HG02588 (cell line): ENCODE data around the gene SIRPD.
"Not testable (repeated sequence)": the region's sequence is repeated elsewhere in the genome, so short reads cannot be mapped to it uniquely, and the experiment has no call there.

ENCODE experiments used
- ATAC-seq: cut with Tn5 transposase; IDR thresholded peaks from one replicate; pipeline ENCODE4 v1.9.1; 2021; ENCODE audit warnings: mild to moderate bottlenecking, moderate library complexity; ENCODE audit not compliant: unreplicated experiment

The SIRPD gene

GRCh38 chr20:1557605-1558004 lies at the start of gene SIRPD:
Gene SIRPD (minus strand): TSS chr20:1557705. CDS start chr20:1557653, 52 bp downstream.
- no peak for ATAC-seq

GRCh38 chr20:1600736-1601135 lies 43.2 kb upstream of the SIRPD start:
- ATAC-seq = no peak

GRCh38 chr20:1595333-1595732 lies 37.8 kb upstream of the SIRPD start:
- no peak for ATAC-seq

- ATAC-seq = no peak
These were observed 31.3 kb upstream of the SIRPD start for GRCh38 chr20:1588533-1589460.

- no peak for ATAC-seq
These were observed 30.5 kb upstream of the SIRPD start for GRCh38 chr20:1587781-1588532.

- no peak for ATAC-seq
These were observed 22.0 kb upstream of the SIRPD start for GRCh38 chr20:1579488-1579887.

- no peak for ATAC-seq
These were observed 20.4 kb upstream of the SIRPD start for GRCh38 chr20:1577906-1578305.

GRCh38 chr20:1577313-1577712 lies 19.8 kb upstream of the SIRPD start:
- not testable (repeated sequence) for ATAC-seq

GRCh38 chr20:1576641-1577040 lies 19.1 kb upstream of the SIRPD start:
- ATAC-seq = no peak

GRCh38 chr20:1576003-1576402 lies 18.5 kb upstream of the SIRPD start:
- not testable (repeated sequence) for ATAC-seq

GRCh38 chr20:1571583-1571982 lies 14.1 kb upstream of the SIRPD start:
- not testable (repeated sequence) for ATAC-seq

GRCh38 chr20:1569415-1569881 lies 11.9 kb upstream of the SIRPD start:
- no peak for ATAC-seq

GRCh38 chr20:1568163-1568490 lies 10.6 kb upstream of the SIRPD start:
- no peak for ATAC-seq

- ATAC-seq = no peak
These were observed 10.1 kb upstream of the SIRPD start for GRCh38 chr20:1567392-1568162.

- ATAC-seq = no peak
These were observed 9.2 kb upstream of the SIRPD start for GRCh38 chr20:1566701-1567100.

GRCh38 chr20:1565461-1565860 lies 8.0 kb upstream of the SIRPD start:
- ATAC-seq = no peak

- ATAC-seq = no peak
These were observed 6.1 kb upstream of the SIRPD start for GRCh38 chr20:1563598-1563997.

GRCh38 chr20:1562622-1563021 lies 5.1 kb upstream of the SIRPD start:
- ATAC-seq = no peak

GRCh38 chr20:1561350-1561749 lies 3.8 kb upstream of the SIRPD start:
- ATAC-seq = no peak

GRCh38 chr20:1555952-1556351 lies 1.6 kb downstream of the SIRPD start:
- no peak for ATAC-seq

- ATAC-seq = no peak
These were observed 17.6 kb downstream of the SIRPD start for GRCh38 chr20:1539816-1540419.
